GM20431 (cell line): ENCODE data around the gene GAK.
"Not testable (repeated sequence)": the region's sequence is repeated elsewhere in the genome, so short reads cannot be mapped to it uniquely, and the experiment has no call there.

Source experiments
- in situ Hi-C: fragments of 300-500 bp; cut with MseI, MboI; formaldehyde crosslinking; loops from one replicate; pipeline ENCODE4 v1.15.0; 2020; ENCODE audit warnings: low sequenced_read_pairs; ENCODE audit not compliant: unreplicated experiment

GAK gene

GRCh38 chr4:930028-930551, 2.0 kb downstream of the GAK start:
- in situ Hi-C loops, result no loop called here

GRCh38 chr4:929096-929765, 2.9 kb downstream of the GAK start:
- in situ Hi-C loops, result no loop called here

- in situ Hi-C loops, result not testable (repeated sequence)
Measured at GRCh38 chr4:927566-927965, 4.5 kb downstream of the GAK start.

GRCh38 chr4:926538-926937, 5.6 kb downstream of the GAK start:
- in situ Hi-C loops, result no loop called here

- in situ Hi-C loops, result no loop called here
Measured at GRCh38 chr4:925771-926500, 6.2 kb downstream of the GAK start.

GRCh38 chr4:925171-925570, 6.9 kb downstream of the GAK start:
- in situ Hi-C loops, result no loop called here

- in situ Hi-C loops, result no loop called here
Measured at GRCh38 chr4:924107-925096, 7.7 kb downstream of the GAK start.

- in situ Hi-C loops, result no loop called here
Measured at GRCh38 chr4:921830-922331, 10.2 kb downstream of the GAK start.

- in situ Hi-C loops, result not testable (repeated sequence)
Measured at GRCh38 chr4:919004-919680, 13.0 kb downstream of the GAK start.

GRCh38 chr4:918591-918990, 13.5 kb downstream of the GAK start:
- in situ Hi-C loops, result not testable (repeated sequence)

GRCh38 chr4:917992-918391, 14.1 kb downstream of the GAK start:
- in situ Hi-C loops, result no loop called here

- in situ Hi-C loops, result no loop called here
Measured at GRCh38 chr4:917466-917865, 14.7 kb downstream of the GAK start.

GRCh38 chr4:915595-915994, 16.5 kb downstream of the GAK start:
- in situ Hi-C loops, result no loop called here

GRCh38 chr4:915041-915474, 17.1 kb downstream of the GAK start:
- in situ Hi-C loops, result no loop called here

GRCh38 chr4:914531-914930, 17.6 kb downstream of the GAK start:
- in situ Hi-C loops, result no loop called here

GRCh38 chr4:913280-913618, 18.9 kb downstream of the GAK start:
- in situ Hi-C loops, result no loop called here

GRCh38 chr4:912548-913279, 19.4 kb downstream of the GAK start:
- in situ Hi-C loops, result no loop called here

GRCh38 chr4:911871-912490, 20.1 kb downstream of the GAK start:
- in situ Hi-C loops, result no loop called here
